Loucy (cell line): ENCODE measurements around the gene CTDSP2.

Experiments used
- H2AFZ ChIP-seq: fragments of 200-600 bp; sonication (generic); 2 replicates; pipeline ENCODE4 v1.6.0; 2016; ENCODE audit warnings: antibody characterized with exemption, mild to moderate bottlenecking, low read length, moderate library complexity
- H3F3A ChIP-seq: fragments of 200-600 bp; 2 replicates; pipeline ENCODE4 v1.6.0; 2016; ENCODE audit warnings: antibody characterized with exemption, low read depth, mild to moderate bottlenecking
- H3K27me3 ChIP-seq: fragments of 200-600 bp; sonication (generic); 2 replicates; pipeline ENCODE4 v1.6.1; 2014; ENCODE audit warnings: low read length, mild to moderate bottlenecking; ENCODE audit not compliant: insufficient read depth, poor library complexity, severe bottlenecking
- H3K36me3 ChIP-seq: fragments of 200-600 bp; sonication (generic); 2 replicates; pipeline ENCODE4 v1.6.1; 2016; ENCODE audit warnings: low read length; ENCODE audit not compliant: insufficient read depth
- H3K4me1 ChIP-seq: fragments of 200-600 bp; sonication (generic); 2 replicates; pipeline ENCODE4 v1.5.1; 2014; ENCODE audit warnings: low read length, mild to moderate bottlenecking; ENCODE audit not compliant: insufficient read depth, poor library complexity, severe bottlenecking
- H3K4me2 ChIP-seq: fragments of 200-600 bp; sonication (generic); 2 replicates; pipeline ENCODE4 v1.6.0; 2014; ENCODE audit warnings: antibody characterized with exemption, low read length, low read depth, mild to moderate bottlenecking; ENCODE audit not compliant: poor library complexity, severe bottlenecking
- H3K4me3 ChIP-seq: fragments of 200-600 bp; sonication (generic); 2 replicates; pipeline ENCODE4 v1.5.1; 2014; ENCODE audit warnings: low read length, mild to moderate bottlenecking, mixed read lengths; ENCODE audit not compliant: poor library complexity, severe bottlenecking
- H3K79me2 ChIP-seq: fragments of 200-600 bp; sonication (generic); 2 replicates; pipeline ENCODE4 v1.6.1; 2014; ENCODE audit warnings: low read length; ENCODE audit not compliant: insufficient read depth
- H3K9ac ChIP-seq: fragments of 200-600 bp; sonication (generic); 2 replicates; pipeline ENCODE4 v1.6.0; 2014; ENCODE audit warnings: mild to moderate bottlenecking, low read depth, low read length, moderate library complexity; ENCODE audit not compliant: poor library complexity, severe bottlenecking
- H3K9me2 ChIP-seq: fragments of 200-600 bp; sonication (generic); replicated peaks from 2 replicates; pipeline ENCODE4 v1.6.1; 2016; ENCODE audit warnings: low read depth, low read length, mixed read lengths
- H3K9me3 ChIP-seq: fragments of 200-600 bp; sonication (generic); 2 replicates; pipeline ENCODE4 v1.6.1; 2014; ENCODE audit warnings: mild to moderate bottlenecking, antibody characterized with exemption, low read length, low read depth; ENCODE audit not compliant: insufficient read depth
- H4K20me1 ChIP-seq: fragments of 200-600 bp; sonication (generic); 2 replicates; pipeline ENCODE4 v1.6.0; 2014; ENCODE audit warnings: antibody characterized with exemption, low read length, mild to moderate bottlenecking; ENCODE audit not compliant: insufficient read depth, poor library complexity, severe bottlenecking
- CTCF ChIP-seq: fragments of 200-600 bp; sonication (generic); conservative IDR thresholded peaks from 2 replicates; pipeline ENCODE4 v1.5.1; 2014; ENCODE audit warnings: mild to moderate bottlenecking, antibody characterized with exemption, low read length
- EZH2phosphoT487 ChIP-seq: fragments of 200-600 bp; IDR thresholded peaks from 2 replicates; pipeline ENCODE4 v1.6.1; 2018; ENCODE audit warnings: antibody characterized with exemption, mild to moderate bottlenecking, moderate library complexity, borderline replicate concordance

Gene CTDSP2

GRCh38 chr12:57875753-57876547 lies 29.4 kb upstream of the CTDSP2 start:
- no peak overlapping the region for H2AFZ ChIP-seq
- H3K9ac ChIP-seq, result no peak overlapping the region
- no peaks in the 10 kb centered on the region for H3K9me3 ChIP-seq
- no peaks in the 10 kb centered on the region for H3K79me2 ChIP-seq
- H3K4me2 ChIP-seq, result no peak overlapping the region
- no peak overlapping the region for H3K4me3 ChIP-seq
- H3K36me3 ChIP-seq, result no peaks in the 10 kb centered on the region
- no peaks in the 10 kb centered on the region for H4K20me1 ChIP-seq
- H3K9me2 ChIP-seq, result no peaks in the 10 kb centered on the region
- no peaks in the 10 kb centered on the region for H3K4me1 ChIP-seq
- H3F3A ChIP-seq, result no peaks in the 10 kb centered on the region
- TF ChIP-seq EZH2phosphoT487 (no peak), CTCF (no peak)
- no peaks in the 10 kb centered on the region for H3K27me3 ChIP-seq

GRCh38 chr12:57874166-57875108 lies 27.9 kb upstream of the CTDSP2 start:
- Histone ChIP-seq H2AFZ (no peak overlapping the region), H3K9ac (no peak overlapping the region), H3K79me2 (no peaks in the 10 kb centered on the region), H3K36me3 (no peaks in the 10 kb centered on the region), H3K4me1 (no peaks in the 10 kb centered on the region), H3K9me3 (no peaks in the 10 kb centered on the region), H4K20me1 (no peaks in the 10 kb centered on the region), H3K9me2 (no peaks in the 10 kb centered on the region), H3K27me3 (no peaks in the 10 kb centered on the region), H3K4me2 (no peak overlapping the region), H3K4me3 (no peak overlapping the region), H3F3A (no peaks in the 10 kb centered on the region)
- TF ChIP-seq EZH2phosphoT487 (no peak), CTCF (no peak)

- Histone ChIP-seq H4K20me1 (no peaks in the 10 kb centered on the region), H2AFZ (peak overlapping the region; percentile 6; the same call in 1 of the 2 replicates), H3K79me2 (no peaks in the 10 kb centered on the region), H3K27me3 (no peaks in the 10 kb centered on the region), H3K9me3 (no peaks in the 10 kb centered on the region), H3K4me1 (no peaks in the 10 kb centered on the region), H3K36me3 (no peaks in the 10 kb centered on the region), H3K9ac (no peak overlapping the region), H3K4me3 (no peak overlapping the region), H3K4me2 (no peak overlapping the region), H3F3A (no peaks in the 10 kb centered on the region), H3K9me2 (no peaks in the 10 kb centered on the region)
- no peak for TF ChIP-seq EZH2phosphoT487
- TF ChIP-seq CTCF, result no peak
Observed at GRCh38 chr12:57872362-57872761, 25.8 kb upstream of the CTDSP2 start.
